Calu3 (cell line): ENCODE measurements around the gene BCAS3. TPM values are rescaled to one million over a fixed set of nuclear protein-coding genes. Genes with fewer than 3 reads are reported as not detected.

Experiments used
- BruUV-seq: library from RNA; stranded (reverse); fragments of 400-500 nt; replicated peaks from 2 replicates; lab custom pipeline; 2021; lab: Mats Ljungman, UMichigan
- CTCF ChIA-PET: fragments of 300-600 bp; sonication (Branson Sonifier 250); formaldehyde crosslinking; loops from one replicate; lab custom pipeline; 2022; ENCODE audit warnings: antibody characterized with exemption; lab: Charles Lee
- DNase-seq: peaks from one replicate; pipeline ENCODE4 v3.0.0; 2022
- H3K27ac Mint-ChIP-seq: one replicate; pipeline ENCODE4 v1.8.0; 2022; ENCODE audit warnings: mixed read lengths; ENCODE audit not compliant: unreplicated experiment
- H3K27me3 Mint-ChIP-seq: one replicate; pipeline ENCODE4 v1.8.0; 2022; ENCODE audit warnings: mixed read lengths; ENCODE audit not compliant: unreplicated experiment
- H3K36me3 Mint-ChIP-seq: one replicate; pipeline ENCODE4 v1.8.0; 2022; ENCODE audit warnings: mild to moderate bottlenecking, moderate library complexity, mixed read lengths; ENCODE audit not compliant: insufficient read depth, unreplicated experiment
- H3K4me1 Mint-ChIP-seq: one replicate; pipeline ENCODE4 v1.8.0; 2022; ENCODE audit warnings: mild to moderate bottlenecking, low read depth, mixed read lengths; ENCODE audit not compliant: unreplicated experiment
- H3K4me3 Mint-ChIP-seq: one replicate; pipeline ENCODE4 v1.8.0; 2022; ENCODE audit warnings: mild to moderate bottlenecking, low read depth, moderate library complexity, mixed read lengths; ENCODE audit not compliant: unreplicated experiment
- H3K9me3 Mint-ChIP-seq: one replicate; pipeline ENCODE4 v1.8.0; 2022; ENCODE audit warnings: low read depth, mixed read lengths; ENCODE audit not compliant: unreplicated experiment
- intact Hi-C: fragments of 100-400 bp; cut with micrococcal nuclease; formaldehyde crosslinking; loops from one replicate; pipeline ENCODE4 v1.10.0; 2022; ENCODE audit not compliant: unreplicated experiment
- total RNA-seq: library from RNA; stranded (reverse); gene quantifications from 2 replicates; pipeline ENCODE4 v1.2.3, GENCODE V29; 2022
- TF ChIP-seq, protein P1 (sequence below): fragments of 200-600 bp; IDR thresholded peaks from one replicate; pipeline ENCODE4 v1.8.0; 2022; ENCODE audit warnings: antibody characterized with exemption; ENCODE audit not compliant: unreplicated experiment

Gene BCAS3
- total RNA-seq, 1 experiment from 2014 or later: 10.9 TPM

GRCh38 chr17:61149106-61149825, 471.6 kb downstream of the BCAS3 start:
- CTCF ChIA-PET: no interaction called here
- Mint-ChIP-seq H3K27me3 (no peaks in the 10 kb centered on the region), H3K4me3 (no peak overlapping the region), H3K4me1 (no peaks in the 10 kb centered on the region), H3K9me3 (no peaks in the 10 kb centered on the region), H3K36me3 (no peaks in the 10 kb centered on the region), H3K27ac (no peak overlapping the region)
- intact Hi-C loops: no loop called here
- no TSS peak for BruUV-seq
- DNase-seq: no peak
- TF ChIP-seq, protein P1, sequence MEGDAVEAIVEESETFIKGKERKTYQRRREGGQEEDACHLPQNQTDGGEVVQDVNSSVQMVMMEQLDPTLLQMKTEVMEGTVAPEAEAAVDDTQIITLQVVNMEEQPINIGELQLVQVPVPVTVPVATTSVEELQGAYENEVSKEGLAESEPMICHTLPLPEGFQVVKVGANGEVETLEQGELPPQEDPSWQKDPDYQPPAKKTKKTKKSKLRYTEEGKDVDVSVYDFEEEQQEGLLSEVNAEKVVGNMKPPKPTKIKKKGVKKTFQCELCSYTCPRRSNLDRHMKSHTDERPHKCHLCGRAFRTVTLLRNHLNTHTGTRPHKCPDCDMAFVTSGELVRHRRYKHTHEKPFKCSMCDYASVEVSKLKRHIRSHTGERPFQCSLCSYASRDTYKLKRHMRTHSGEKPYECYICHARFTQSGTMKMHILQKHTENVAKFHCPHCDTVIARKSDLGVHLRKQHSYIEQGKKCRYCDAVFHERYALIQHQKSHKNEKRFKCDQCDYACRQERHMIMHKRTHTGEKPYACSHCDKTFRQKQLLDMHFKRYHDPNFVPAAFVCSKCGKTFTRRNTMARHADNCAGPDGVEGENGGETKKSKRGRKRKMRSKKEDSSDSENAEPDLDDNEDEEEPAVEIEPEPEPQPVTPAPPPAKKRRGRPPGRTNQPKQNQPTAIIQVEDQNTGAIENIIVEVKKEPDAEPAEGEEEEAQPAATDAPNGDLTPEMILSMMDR: no peak

DNA sequence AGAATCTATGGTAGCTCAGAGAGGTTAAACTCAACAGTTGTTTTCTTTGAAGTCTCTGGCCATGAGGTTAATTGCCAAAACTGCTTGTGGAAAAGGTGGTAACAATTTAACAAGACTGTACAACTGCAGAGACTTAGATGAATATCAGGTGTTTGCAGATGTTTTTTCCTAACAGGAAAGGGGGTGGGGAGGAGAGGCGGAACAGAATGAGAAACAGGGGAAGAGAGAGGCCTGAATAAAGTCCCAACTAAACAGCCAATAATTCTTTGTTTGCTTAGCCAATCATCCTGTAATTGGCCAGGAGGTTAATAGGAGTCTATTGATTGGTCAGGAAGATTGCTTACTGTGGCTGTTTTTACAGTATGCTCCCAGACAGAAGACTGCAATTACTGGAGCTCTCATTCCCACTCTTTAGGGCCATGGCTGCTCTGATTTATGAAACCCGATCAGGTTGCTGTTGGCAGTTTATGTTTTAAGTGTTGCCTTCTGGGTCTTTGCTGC, 472.3 kb downstream of the BCAS3 start:
- Mint-ChIP-seq H3K27ac (no peak overlapping the region), H3K9me3 (no peaks in the 10 kb centered on the region), H3K27me3 (no peaks in the 10 kb centered on the region), H3K4me3 (no peak overlapping the region), H3K36me3 (no peaks in the 10 kb centered on the region), H3K4me1 (no peaks in the 10 kb centered on the region)
- CTCF ChIA-PET: no interaction called here
- DNase-seq: no peak
- TF ChIP-seq, protein P1: no peak
- intact Hi-C loops: no loop called here
- no TSS peak for BruUV-seq

- TF ChIP-seq, protein P1: no peak
- H3K27ac Mint-ChIP-seq: no peak overlapping the region
- intact Hi-C loops: no loop called here
- H3K9me3 Mint-ChIP-seq: no peaks in the 10 kb centered on the region
- no TSS peak for BruUV-seq
- CTCF ChIA-PET: interaction anchor here (0.5 to 0.7 kb wide), 2 partner anchors 15 to 445 kb away, joined by 3 to 4 read pairs; no protein-coding TSS in a partner anchor
- H3K4me3 Mint-ChIP-seq: no peak overlapping the region
- H3K4me1 Mint-ChIP-seq: no peaks in the 10 kb centered on the region
- DNase-seq: no peak
- H3K27me3 Mint-ChIP-seq: no peaks in the 10 kb centered on the region
- no peaks in the 10 kb centered on the region for H3K36me3 Mint-ChIP-seq
These were observed 473.1 kb downstream of the BCAS3 start for GRCh38 chr17:61150686-61151299.

DNA sequence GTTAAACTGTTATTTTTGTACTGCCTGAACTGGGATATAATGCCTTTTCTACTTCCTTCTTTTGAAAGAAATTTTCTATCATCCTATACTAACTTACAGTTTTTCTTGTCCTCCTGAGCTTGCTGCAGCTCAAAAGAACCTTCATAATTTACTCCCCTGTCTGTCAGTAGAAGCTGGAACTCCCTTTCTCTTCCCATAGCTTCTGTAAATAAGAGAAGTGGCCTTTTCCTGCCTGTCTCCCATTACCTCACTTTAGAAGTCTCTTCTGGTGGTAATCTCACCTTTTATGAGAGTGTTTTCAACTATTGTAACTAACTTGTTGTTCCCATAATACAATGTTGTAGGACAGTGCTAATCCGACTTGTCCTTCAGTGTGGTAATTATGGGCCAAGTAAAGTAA, 475.2 kb downstream of the BCAS3 start:
- BruUV-seq: no TSS peak
- no peak for DNase-seq
- TF ChIP-seq, protein P1: no peak
- no peaks in the 10 kb centered on the region for H3K9me3 Mint-ChIP-seq
- intact Hi-C loops: no loop called here
- no peaks in the 10 kb centered on the region for H3K36me3 Mint-ChIP-seq
- no peak overlapping the region for H3K4me3 Mint-ChIP-seq
- no peak overlapping the region for H3K27ac Mint-ChIP-seq
- CTCF ChIA-PET: no interaction called here
- peaks cover 11% of the 10 kb centered on the region for H3K4me1 Mint-ChIP-seq
- no peaks in the 10 kb centered on the region for H3K27me3 Mint-ChIP-seq
